Nucleus accumbens (tissue), 56 donors: Measurements from ENCODE around the gene LONP1.

Experiments used
- DNase-seq, 56 donors: peaks; one replicate each; lab custom pipeline; 2025; lab: John Stamatoyannopoulos, UW

The LONP1 gene

DNA sequence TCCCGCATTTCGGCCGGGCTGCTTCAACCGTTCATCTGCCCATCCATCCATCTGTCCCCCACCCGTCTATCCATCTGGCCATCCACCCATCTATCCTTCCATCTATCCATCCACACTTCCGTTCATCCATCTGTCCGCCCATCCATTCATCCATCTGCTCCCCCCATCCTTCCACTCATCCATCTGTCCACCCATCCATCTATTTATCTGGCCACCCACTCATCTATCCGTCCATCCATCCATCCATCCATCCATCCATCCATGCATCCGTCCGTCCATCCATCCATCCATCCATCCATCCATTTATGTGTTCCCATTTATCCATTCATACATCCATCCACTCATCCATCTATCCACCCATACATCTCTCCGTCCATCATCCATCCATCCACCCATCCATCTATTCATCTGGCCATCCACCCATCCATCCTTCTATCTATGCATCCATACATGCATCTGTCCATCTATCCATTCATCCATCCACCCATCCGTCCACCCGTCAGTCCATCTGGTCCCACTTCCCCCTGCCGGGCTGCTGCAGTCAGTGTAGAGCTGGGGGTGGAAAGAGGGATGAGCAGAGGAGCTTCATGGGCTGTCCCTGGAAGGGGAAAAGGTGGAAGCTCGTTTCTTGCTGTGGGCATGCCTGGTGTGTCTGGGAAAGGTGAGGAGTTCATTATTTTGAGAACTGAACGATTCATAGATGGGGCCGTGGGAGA, 38.4 kb downstream of the LONP1 start:
- no peak for DNase-seq

DNA sequence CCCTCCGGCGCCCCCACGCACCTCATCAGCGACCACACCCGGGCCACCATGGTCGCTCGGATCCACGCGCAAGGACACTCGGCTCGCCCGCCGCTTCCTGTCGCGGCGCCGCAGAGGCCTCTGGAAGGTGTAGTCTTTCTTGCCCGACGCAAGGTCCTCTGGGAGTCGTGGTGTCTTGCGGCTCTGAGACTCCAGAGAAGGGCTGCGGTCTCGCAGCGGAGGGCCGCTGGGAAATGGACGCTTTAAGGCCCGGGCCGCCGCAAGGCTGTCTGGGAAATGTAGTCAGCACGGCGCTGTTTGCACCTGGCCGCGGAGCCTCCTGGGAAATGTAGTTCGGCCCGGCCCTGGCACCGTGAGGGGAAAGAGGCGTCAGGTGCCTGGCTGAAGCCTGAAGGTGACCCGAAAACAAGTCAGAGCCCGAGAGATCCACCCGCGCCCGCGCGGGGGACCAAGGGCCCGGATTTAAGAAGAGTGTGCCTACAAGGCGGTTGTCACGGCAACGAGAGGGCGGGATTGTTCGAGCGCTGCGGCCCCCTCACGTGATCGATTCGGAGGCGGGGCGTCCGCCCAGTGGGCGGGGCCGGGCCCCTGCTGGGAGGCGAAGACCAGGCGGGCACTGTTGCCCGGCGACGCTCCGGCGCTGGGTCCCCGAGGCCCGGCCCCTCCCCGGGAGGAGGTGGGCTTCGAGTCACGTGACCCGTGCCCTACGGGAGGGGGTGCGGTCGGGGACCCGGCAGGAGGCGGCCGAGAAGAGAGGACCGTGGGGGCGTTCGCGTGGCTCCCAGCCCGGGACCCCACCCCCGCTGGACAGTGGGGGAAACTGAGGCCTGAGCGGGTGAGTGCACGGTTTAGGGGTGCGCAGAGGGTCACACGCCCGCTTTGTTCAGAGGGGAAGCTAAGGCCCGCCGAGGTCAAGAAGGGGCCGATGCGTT, 39.2 kb downstream of the LONP1 start, which contains the start of the genes HSD11B1L and MICOS13:
HSD11B1L (plus strand) TSS at position 591 of the 932 bp plus-strand sequence. CDS start 3,806 bp downstream, outside the sequence.
MICOS13 (minus strand) TSS at position 80 of the 932 bp plus-strand sequence; CDS start at position 50, 30 bp downstream.
- peak; percentile 95 to 100 (median 99) for DNase-seq

DNA sequence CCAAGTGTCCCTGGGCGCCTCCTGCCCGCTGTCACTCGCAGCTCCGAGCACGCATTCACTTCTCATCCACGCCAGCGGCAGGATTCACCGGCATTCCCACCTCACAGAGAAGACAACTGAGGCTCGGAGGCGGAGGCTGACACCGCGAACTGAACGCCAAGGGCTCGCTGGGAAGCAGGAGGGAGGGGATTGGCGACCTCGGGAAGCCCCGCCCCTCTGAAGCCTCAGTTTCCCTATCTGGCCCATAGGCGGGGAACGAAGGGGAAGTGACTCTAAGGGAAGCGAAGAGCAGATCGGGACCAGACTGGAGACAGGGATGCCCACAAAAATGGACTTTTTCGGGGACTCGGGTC, 39.9 kb downstream of the LONP1 start:
- peak in 19 of 56 donors; percentile 32 to 86 (median 72) for DNase-seq

DNA sequence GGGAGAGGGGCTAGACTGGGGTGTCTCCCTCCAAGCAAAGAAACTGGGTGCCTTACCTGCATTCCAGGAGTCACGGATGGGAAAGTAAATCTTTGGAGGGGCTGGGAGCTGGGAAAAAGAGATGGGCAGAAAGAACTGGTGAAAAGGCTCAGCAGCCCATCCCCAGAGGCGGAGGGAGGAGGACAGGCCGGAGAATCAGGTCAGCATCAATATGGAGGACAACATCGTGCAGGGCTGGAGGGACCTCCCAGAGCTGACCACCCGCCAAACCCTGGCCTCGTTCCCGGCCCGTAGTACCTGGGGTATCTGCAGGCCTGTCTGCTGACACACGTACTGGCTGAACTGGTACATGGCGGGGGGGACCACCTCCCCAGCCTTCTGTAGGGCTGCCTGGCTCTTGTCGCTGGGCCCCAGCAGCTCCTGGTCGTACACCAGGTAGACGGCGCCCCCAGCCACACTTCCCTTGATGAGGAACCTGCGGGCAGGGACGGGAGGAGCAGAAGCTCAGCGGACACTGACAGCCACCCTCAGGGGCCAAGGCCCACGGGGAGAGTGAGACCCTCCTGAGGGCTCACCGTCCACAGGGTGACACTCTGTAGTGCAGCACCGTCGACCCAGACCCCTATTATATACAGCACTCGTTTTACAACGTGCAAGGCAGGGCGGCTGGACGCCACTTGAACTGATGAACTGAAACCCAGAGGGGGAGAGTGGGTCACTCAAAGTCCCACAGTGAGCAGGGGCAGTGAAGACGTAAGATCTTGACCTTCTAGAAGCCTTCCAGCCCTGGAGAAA, 40.5 kb downstream of the LONP1 start:
- peak in 1 of 56 donors; percentile 13 for DNase-seq

DNA sequence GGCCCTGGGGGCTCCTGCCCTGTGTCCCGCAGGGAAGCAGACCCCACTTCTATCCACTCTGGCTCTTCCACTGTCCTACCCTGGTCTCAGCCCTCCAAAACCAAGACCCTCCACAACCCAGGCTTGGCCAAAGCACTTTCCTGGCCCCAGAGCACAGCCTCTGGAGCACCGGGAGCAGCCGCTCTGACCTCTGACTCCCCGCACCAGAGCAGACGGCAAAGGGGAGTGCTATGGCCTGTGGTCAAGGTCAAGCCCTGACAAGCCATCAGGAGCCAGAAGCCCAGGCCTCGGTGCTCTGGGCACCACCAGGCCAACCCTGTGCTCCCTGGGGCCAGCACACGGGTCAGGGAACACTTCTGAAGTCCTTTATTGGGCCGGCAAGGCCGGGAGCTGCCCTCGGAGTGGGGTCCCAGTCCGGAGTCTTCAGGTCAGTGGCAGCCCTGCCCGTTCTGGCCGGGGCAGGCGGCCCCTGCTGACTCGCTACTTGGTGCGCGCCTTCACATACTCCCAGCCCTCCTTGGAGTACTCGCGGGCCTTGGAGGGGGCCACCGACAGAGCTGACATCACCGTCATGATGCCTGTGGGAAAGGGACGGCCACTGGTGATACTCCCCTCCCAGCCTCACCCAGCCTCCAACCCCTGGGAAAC, 41.8 kb downstream of the LONP1 start:
- DNase-seq = no peak

DNA sequence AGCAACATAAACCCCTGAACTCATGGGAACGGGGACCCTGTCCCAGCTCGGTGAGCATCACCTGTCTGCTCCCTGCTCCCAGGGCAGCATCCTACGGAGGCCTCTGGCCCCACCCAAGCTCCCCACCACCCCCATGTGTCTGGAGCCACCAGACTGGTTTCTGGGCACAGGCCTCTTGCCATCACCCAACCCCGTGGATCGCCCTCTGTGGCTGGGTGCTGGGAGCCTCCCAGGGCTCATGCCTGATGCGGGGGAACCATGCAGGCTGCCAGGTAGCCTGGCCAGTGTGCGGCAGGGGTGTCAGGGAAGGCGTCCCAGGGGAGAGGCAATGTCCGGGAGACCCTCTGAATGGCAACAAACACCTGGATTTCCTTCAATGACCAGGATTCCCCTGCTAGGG, 42.4 kb downstream of the LONP1 start:
- no peak for DNase-seq

DNA sequence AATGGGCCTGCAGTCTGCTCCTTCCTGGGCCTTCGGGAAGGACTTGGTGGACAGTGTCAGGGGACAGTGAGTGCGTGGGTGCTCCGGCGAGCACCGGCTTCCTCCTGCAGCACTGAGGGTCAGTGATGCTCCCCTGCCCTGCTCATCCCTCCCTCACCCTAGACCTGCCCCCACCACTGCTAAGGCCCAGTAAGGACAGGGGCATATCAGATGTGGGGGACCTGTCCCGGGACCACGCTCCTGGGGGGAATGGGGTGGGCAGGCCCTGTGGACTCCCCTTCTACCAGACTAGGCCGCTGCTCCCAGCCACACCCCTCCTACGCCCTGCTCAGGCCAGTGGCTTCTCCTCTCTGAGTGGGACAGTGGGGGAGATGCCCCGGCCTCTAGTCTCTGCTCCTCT, 42.8 kb downstream of the LONP1 start:
- DNase-seq = no peak

DNA sequence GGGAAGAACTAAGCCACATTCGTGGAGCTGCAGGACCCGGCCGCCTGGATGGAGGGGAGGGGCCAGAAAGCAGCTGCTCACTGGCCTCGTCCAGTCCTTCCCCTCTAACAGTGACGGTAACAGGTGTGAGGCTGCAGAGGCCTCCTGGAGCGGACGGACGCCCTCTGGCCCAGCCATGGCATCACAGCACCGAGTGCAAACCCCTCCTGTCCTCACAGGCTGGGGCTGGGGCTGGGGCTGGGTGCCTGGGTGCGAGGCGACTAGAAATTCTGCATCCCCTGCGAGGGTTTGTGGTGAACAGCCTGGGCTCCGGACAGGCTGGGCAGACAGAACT, 43.2 kb downstream of the LONP1 start:
- no peak for DNase-seq

DNA sequence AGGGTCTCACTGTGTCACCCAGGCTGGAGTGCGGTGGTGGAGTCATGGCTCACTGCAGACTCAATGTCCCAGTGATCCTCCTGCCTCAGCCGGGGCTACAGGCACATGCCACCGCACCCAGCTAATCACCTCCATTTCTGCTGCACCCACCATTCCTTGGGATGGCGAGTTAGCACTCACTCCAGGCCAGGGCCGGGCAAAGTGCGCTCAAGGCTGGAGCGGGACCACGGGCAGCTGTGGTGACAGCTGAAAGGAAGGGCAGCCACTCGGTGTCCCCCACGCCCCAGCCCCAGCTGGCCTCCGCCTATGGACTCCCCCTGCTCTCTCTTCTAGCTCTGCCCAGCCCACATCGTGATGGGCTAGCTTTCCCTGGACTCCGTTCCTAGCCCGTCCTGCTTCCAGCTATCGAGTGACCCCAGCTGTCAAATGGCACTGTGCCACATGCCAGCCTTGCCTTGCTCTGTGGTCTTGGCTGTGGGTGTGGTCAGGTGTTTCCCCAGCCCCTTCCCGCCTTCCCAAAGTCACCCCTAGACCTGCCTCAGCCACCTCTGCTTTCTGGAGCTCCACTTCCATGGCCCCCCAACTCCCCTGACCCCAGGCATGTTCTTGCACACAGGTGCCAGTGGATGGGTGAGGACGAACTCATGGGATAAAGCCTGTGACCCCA, 43.7 kb downstream of the LONP1 start:
- no peak for DNase-seq

DNA sequence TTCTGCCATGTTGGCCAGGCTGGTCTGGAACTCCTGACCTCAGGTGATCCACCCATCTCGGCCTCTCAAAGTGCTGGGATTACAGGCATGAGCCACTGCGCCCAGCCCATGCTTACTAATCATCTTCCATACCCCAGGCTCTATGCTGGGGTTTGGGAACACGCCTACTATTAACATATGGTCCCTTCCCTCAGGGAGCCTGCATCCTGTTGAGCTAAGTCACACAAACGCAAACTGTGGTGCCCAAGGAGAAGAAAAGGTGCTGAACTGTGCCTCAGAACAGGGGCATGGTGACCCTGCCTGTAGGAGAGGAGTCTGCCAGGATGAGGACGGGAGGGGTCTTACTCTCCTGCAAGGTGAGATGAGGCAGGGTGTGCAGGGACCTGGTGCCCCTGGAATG, 45.2 kb downstream of the LONP1 start:
- DNase-seq = no peak

DNA sequence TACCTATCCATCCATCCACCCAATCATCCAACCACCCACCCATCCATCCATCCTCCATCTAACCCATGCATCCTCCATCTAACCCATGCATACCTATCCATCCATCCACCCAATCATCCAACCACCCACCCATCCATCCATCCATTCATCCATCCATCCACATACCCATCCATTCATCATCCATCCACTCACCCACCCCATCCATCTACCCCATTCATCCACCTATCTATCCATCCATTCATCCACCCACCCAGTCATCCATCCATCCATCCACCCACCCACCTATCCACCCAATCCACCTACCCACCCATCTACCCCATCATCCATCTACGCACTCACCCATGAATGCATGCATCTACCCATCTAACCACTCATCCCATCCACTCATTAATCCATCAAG, 46.2 kb downstream of the LONP1 start:
- no peak for DNase-seq

DNA sequence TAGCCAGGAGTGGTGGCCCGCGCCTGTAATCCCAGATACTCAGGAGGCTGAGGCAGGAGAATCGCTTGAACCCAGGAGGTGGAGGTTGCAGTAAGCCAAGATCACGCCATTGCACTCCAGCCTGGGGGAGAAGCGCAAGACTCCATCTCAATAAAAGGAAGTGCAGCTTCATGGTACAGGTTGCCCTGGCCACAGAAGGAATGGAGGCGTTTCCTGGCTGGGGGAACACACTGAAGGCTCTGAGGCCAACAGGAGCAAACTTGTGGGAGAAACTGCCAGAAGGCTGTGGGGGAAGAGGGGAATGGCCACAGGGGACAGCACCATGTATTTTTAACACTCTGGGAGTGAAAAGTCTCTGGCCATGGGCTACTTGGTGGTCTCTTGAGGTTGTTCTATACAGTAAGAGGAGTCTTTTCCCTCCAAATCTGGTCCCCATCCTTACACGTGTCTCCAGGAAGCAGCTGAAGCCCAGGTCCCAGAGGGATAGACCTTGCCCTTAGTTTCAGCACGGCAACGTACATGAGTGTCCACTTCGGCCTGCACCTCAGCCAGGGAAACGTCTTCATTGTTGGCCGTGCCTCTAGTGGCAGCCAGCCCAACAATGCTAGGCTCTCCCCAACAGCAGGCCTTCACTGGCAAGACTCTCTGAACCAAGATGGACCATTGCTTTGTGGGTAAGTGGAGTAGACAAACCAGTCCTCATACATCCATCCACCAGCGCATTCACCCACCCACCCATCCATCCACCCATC, 47.1 kb downstream of the LONP1 start:
- DNase-seq = no peak

DNA sequence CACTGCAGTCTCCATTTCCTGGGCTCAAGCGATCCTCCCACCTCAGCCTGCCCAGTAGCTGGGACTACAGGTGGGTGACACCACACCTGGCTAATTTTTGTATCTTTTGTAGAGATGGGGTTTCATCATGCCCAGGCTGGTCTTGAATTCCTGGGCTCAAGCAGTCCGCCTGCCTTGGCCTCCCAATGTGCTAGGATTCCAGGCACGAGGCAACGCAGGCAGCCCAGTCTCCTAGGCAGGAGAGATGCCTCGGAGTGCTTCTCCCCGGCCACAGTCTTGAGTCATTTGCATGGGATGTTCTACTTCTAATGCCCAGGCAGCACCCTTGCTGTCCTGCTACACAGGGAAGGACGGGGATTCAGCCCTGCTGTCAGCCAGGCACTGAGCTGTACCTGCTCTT, 48.3 kb downstream of the LONP1 start:
- DNase-seq = no peak

DNA sequence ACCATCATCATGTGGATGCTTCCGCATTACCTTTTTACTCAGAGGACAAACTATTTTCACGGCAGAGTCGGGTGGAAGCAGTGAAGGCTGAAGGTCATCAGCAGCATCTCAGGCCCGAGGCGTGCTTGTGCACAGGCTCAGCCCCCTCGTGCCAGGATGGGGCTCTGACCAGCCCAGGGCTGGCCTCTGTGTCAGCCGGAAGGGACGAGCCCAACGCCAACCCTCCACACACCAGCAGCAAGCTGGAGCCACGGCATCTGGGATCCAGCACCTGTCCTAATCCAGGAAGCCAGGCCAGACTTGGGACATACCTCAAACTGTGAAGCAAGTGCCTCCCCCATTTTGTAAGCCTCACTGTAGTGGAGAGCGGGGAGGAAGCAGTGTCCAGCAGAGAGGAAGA, 50.7 kb downstream of the LONP1 start:
- DNase-seq = no peak

DNA sequence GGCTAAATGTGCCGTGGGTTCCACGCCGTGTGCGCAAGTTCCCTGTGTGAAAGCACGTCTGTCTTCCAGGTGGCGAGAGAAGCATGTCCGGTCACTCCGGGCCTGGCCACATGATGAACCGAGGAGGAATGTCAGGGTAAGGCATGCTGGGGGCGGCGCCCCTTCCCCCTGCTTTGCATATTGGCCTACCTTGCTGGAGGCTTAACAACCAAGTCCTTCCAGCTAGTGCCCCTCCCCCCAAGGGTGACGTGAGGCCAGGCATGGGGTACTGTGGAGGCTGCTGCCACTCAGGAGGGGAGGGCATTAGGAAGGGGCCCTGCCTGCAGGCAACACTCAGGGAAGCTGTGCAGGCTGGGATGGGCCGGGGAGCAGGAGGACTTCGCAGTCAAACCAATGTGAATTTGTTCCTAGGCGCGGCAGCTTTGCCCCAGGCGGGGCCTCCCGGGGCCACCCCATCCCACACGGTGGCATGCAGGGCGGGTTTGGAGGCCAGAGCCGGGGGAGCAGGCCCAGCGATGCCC, 52.1 kb downstream of the LONP1 start:
- no peak for DNase-seq

DNA sequence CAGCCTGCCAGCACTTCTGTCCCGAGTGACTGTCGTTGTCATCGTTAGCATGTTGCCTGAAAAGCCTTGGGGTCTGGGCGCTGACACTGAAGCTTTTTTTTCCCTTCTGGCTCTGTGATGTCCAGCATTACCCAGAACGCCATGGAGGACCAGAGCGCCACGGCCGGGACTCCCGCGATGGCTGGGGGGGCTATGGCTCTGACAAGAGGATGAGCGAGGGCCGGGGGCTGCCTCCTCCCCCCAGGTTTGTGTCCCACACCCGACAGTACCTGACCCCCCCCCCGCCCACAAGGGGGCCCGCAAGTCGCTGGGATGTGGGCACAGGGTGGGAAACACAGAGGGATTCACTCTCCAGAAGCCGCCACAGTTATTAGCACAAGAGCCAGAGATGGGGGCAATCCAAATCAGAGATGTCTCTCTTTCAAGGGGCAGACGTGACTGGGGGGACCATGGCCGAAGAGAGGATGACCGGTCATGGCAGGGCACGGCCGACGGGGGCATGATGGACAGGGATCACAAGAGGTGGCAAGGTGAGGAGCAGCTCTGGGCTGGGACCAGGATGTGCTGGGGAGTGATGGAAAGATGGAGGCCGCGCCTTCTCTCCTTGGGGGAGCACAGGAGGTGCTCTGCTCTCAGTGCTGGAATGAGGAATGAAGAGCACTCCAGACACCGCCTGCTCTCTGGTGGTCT, 52.9 kb downstream of the LONP1 start:
- DNase-seq = no peak

DNA sequence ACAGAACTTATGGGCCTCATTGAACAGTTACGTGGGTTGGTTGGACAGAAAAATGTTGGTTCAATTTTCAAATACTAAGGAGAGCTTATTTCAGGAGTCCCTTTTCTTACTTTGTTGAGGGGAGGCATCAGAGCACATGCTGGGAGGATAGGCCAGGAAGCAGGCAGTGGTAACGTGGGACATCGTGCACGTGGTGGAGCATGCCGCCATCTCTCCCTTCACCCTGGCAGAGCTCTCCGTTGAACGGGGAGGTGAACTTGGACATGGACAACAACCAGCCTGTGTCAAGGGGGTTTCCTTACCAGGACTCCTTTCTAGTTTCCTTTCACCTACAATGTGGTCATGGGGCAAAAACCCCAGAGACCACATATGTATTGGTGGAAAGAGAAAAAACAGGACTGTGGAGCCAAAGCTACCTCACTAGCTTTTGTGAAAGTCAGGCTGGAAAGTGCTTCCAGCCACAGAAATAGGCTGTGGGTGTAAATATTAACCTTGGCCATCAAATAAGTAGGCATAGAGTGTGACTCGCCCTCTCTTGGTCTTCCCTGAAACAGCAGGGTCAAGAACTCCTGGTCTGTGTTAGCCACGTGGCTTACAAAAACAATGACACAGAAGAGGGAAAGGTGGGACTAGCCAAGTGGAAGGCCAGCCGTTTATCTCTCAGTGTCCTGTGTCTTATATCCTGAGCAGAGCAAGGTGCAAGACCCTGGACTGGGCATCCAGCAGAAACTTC, 54.0 kb downstream of the LONP1 start:
- no peak for DNase-seq

DNA sequence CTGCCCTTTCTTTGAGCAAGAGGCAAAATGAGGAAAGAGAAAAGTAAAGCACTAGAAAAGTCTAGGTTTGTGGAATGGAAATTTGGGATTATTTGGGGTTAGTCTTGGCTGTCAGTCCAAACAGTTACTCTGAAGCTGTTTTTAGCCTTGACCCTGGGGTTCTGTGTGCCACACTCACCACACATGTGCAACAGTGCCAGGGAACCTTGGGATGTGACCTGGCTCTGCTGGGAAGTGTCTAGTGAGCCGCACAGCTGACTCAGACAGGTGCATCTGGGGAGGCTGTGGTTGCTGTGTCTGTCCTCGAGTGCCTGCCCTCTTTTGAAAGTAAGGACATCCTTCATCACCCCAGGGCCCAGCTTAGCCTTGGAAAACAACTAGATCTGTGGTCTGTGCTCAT, 55.4 kb downstream of the LONP1 start:
- DNase-seq = no peak
